Fibroblast of lung (primary cell): Measurements from ENCODE around the gene PLA2G4B. TPM values are rescaled to one million over a fixed set of nuclear protein-coding genes. Genes with fewer than 3 reads are reported as not detected.

Source experiments
- DNase-seq, 2 donors: peaks; one replicate each; pipeline versions ENCODE4 v3.0.0 to v3.0.0-alpha.2; 2010; ENCODE audit warnings: low read depth in 2 of 2
- H2AFZ ChIP-seq: 2 replicates; pipeline ENCODE4 v1.5.1; 2012; ENCODE audit warnings: low read length, control low read depth, inconsistent platforms
- H3K27ac ChIP-seq: 2 replicates; pipeline ENCODE4 v1.5.1; 2011; ENCODE audit warnings: low read length, control low read depth; ENCODE audit not compliant: insufficient read depth
- H3K27me3 ChIP-seq: 2 replicates; pipeline ENCODE4 v1.5.1; 2011; ENCODE audit warnings: mild to moderate bottlenecking, low read length; ENCODE audit not compliant: control insufficient read depth, insufficient read depth
- H3K36me3 ChIP-seq: 2 replicates; pipeline ENCODE4 v1.5.1; 2011; ENCODE audit warnings: low read length; ENCODE audit not compliant: control insufficient read depth, insufficient read depth
- H3K4me1 ChIP-seq: 2 replicates; pipeline ENCODE4 v1.5.1; 2011; ENCODE audit warnings: low read length; ENCODE audit not compliant: control insufficient read depth, insufficient read depth; ENCODE audit errors: extremely low read depth
- H3K4me2 ChIP-seq: 2 replicates; pipeline ENCODE4 v1.5.1; 2011; ENCODE audit warnings: low read length, control low read depth; ENCODE audit not compliant: insufficient read depth; ENCODE audit errors: extremely low read depth
- H3K4me3 ChIP-seq, 4 experiments: fragments of 200-600 bp in 1 of 4; sonication (generic) in 1 of 4; replicated peaks in 1 of 4; 2 replicates each; pipeline ENCODE4 v1.5.1; 2011 to 2016; ENCODE audit warnings: low read length in 4 of 4, low read depth in 3 of 4, mild to moderate bottlenecking in 3 of 4, control low read depth in 2 of 4, inconsistent platforms in 1 of 4, mixed read lengths in 1 of 4; ENCODE audit not compliant: insufficient read depth in 1 of 4; ENCODE audit errors: control extremely low read depth in 1 of 4
- H3K79me2 ChIP-seq: 2 replicates; pipeline ENCODE4 v1.5.1; 2012; ENCODE audit warnings: mild to moderate bottlenecking, low read length, inconsistent platforms; ENCODE audit not compliant: control insufficient read depth, insufficient read depth
- H3K9ac ChIP-seq: 2 replicates; pipeline ENCODE4 v1.5.1; 2011; ENCODE audit warnings: mild to moderate bottlenecking, low read length, control low read depth; ENCODE audit not compliant: insufficient read depth
- H3K9me3 ChIP-seq: 2 replicates; pipeline ENCODE4 v1.5.1; 2012; ENCODE audit warnings: low read depth, low read length; ENCODE audit not compliant: control insufficient read depth, insufficient read depth
- H4K20me1 ChIP-seq: 2 replicates; pipeline ENCODE4 v1.5.1; 2011; ENCODE audit warnings: low read length; ENCODE audit not compliant: control insufficient read depth, insufficient read depth; ENCODE audit errors: extremely low read depth
- CTCF ChIP-seq, 2 donors: IDR thresholded peaks in 1 of 2; conservative IDR thresholded peaks in 1 of 2; 1 replicate in 1 of 2; 2 replicates in 1 of 2; pipeline ENCODE4 v1.5.1; 2011 to 2012; ENCODE audit warnings: low read length in 2 of 2, control low read depth in 1 of 2, inconsistent platforms in 1 of 2, low read depth in 1 of 2, mild to moderate bottlenecking in 1 of 2
- EZH2 ChIP-seq: IDR thresholded peaks from 2 replicates; pipeline ENCODE4 v1.5.1; 2012; ENCODE audit warnings: low read length, control low read depth, mild to moderate bottlenecking; ENCODE audit errors: missing control alignments
- polyA plus RNA-seq, 2 donors: library from polyadenylated mRNA; depleted of rRNA in 1 of 2; stranded (reverse) in 1 of 2; unstranded in 1 of 2; fragments of >200 nt; gene quantifications; 2 replicates each; pipeline ENCODE4 v1.2.1, GENCODE V29; 2011 to 2012; ENCODE audit warnings: missing spikeins in 1 of 2
- total RNA-seq: library from RNA; depleted of rRNA; stranded (reverse); fragments of >200 nt; gene quantifications from 2 replicates; pipeline ENCODE4 v1.2.1, GENCODE V29; 2014

PLA2G4B gene
- total and polyA plus RNA-seq, 2 donors (not counting 1 experiment from before 2014, with no cell fraction given) = 0.99 to 1.2 TPM

GRCh38 chr15:41813426-41813825 is 25.2 kb upstream of the PLA2G4B start:
- Histone ChIP-seq H3K4me2 (no peak overlapping the region), H3K4me3 (no peak overlapping the region), H3K9ac (no peak overlapping the region), H3K4me1 (peaks cover 8% of the 10 kb centered on the region), H3K36me3 (peaks cover 7% of the 10 kb centered on the region), H4K20me1 (no peaks in the 10 kb centered on the region), H3K9me3 (no peaks in the 10 kb centered on the region), H3K27ac (no peak overlapping the region), H3K27me3 (no peaks in the 10 kb centered on the region), H2AFZ (no peak overlapping the region), H3K79me2 (no peaks in the 10 kb centered on the region)
- no peak for DNase-seq
- TF ChIP-seq EZH2 (no peak), CTCF (conservative IDR thresholded peaks at IDR 0.05 in 1 of 2, IDR thresholded peaks at IDR 0.05 in 1 of 2; ENCODE audit: low read depth in 1 of 2, low read length in 2 of 2) (no peak)

GRCh38 chr15:41814534-41814933 is 24.1 kb upstream of the PLA2G4B start:
- Histone ChIP-seq H3K27me3 (no peaks in the 10 kb centered on the region), H3K4me1 (peaks cover under 1% of the 10 kb centered on the region), H3K4me2 (no peak overlapping the region), H3K27ac (no peak overlapping the region), H3K79me2 (no peaks in the 10 kb centered on the region), H3K9ac (no peak overlapping the region), H3K36me3 (peaks cover 15% of the 10 kb centered on the region), H3K4me3 (no peak overlapping the region), H3K9me3 (no peaks in the 10 kb centered on the region), H2AFZ (no peak overlapping the region), H4K20me1 (no peaks in the 10 kb centered on the region)
- no peak for DNase-seq
- no peak for TF ChIP-seq CTCF (conservative IDR thresholded peaks at IDR 0.05 in 1 of 2, IDR thresholded peaks at IDR 0.05 in 1 of 2; ENCODE audit: low read depth in 1 of 2, low read length in 2 of 2)
- TF ChIP-seq EZH2 = no peak

- Histone ChIP-seq H3K9ac (no peak overlapping the region), H2AFZ (no peak overlapping the region), H3K36me3 (peaks cover 23% of the 10 kb centered on the region), H3K4me1 (no peaks in the 10 kb centered on the region), H3K27ac (no peak overlapping the region), H3K27me3 (no peaks in the 10 kb centered on the region), H4K20me1 (no peaks in the 10 kb centered on the region), H3K79me2 (no peaks in the 10 kb centered on the region), H3K9me3 (no peaks in the 10 kb centered on the region), H3K4me2 (no peak overlapping the region), H3K4me3 (no peak overlapping the region)
- TF ChIP-seq CTCF (conservative IDR thresholded peaks at IDR 0.05 in 1 of 2, IDR thresholded peaks at IDR 0.05 in 1 of 2; ENCODE audit: low read depth in 1 of 2, low read length in 2 of 2) (no peak), EZH2 (no peak)
- no peak for DNase-seq
These were observed 21.9 kb upstream of the PLA2G4B start for GRCh38 chr15:41816788-41817187.
